Astrocyte (in vitro differentiated cells and primary cell): ENCODE data around the gene VPS11. TPM values are rescaled to one million over a fixed set of nuclear protein-coding genes. Genes with fewer than 3 reads are reported as not detected.

Source experiments
- DNase-seq: peaks from one replicate; pipeline ENCODE4 v3.0.0-alpha.2; 2010; ENCODE audit warnings: low read depth
- FAIRE-seq: peaks from 2 replicates; lab custom pipeline; 2011; peaks lifted over from hg19 to GRCh38; lab: Jason Lieb, UNC
- H2AFZ ChIP-seq: 2 replicates; pipeline ENCODE4 v1.6.0; 2012; ENCODE audit warnings: low read depth, low read length, inconsistent platforms
- H3K27ac ChIP-seq: 2 replicates; pipeline ENCODE4 v1.5.1; 2011; ENCODE audit warnings: low read depth, low read length, inconsistent platforms
- H3K27me3 ChIP-seq: 2 replicates; pipeline ENCODE4 v1.6.0; 2011; ENCODE audit warnings: low read length, inconsistent platforms; ENCODE audit not compliant: insufficient read depth
- H3K36me3 ChIP-seq: 2 replicates; pipeline ENCODE4 v1.5.1; 2011; ENCODE audit warnings: low read length, inconsistent platforms; ENCODE audit not compliant: insufficient read depth
- H3K4me1 ChIP-seq: 2 replicates; pipeline ENCODE4 v1.5.1; 2011; ENCODE audit warnings: low read length, inconsistent platforms; ENCODE audit not compliant: insufficient read depth
- H3K4me2 ChIP-seq: 2 replicates; pipeline ENCODE4 v1.6.0; 2012; ENCODE audit warnings: low read length, inconsistent platforms
- H3K4me3 ChIP-seq: 2 replicates; pipeline ENCODE4 v1.5.1; 2011; ENCODE audit warnings: low read depth, mild to moderate bottlenecking, low read length, inconsistent platforms; ENCODE audit not compliant: insufficient read depth
- H3K79me2 ChIP-seq: 2 replicates; pipeline ENCODE4 v1.6.0; 2012; ENCODE audit warnings: mild to moderate bottlenecking, low read length, inconsistent platforms; ENCODE audit not compliant: insufficient read depth
- H3K9ac ChIP-seq: 2 replicates; pipeline ENCODE4 v1.6.0; 2012; ENCODE audit warnings: mild to moderate bottlenecking, low read length, inconsistent platforms
- H3K9me3 ChIP-seq: 2 replicates; pipeline ENCODE4 v1.5.1; 2012; ENCODE audit warnings: low read depth, mild to moderate bottlenecking, low read length, inconsistent platforms; ENCODE audit not compliant: insufficient read depth
- H4K20me1 ChIP-seq: 2 replicates; pipeline ENCODE4 v1.6.0; 2012; ENCODE audit warnings: low read length, inconsistent platforms; ENCODE audit not compliant: insufficient read depth
- H3K27ac Mint-ChIP-seq: one replicate; pipeline ENCODE4 v1.8.0; 2021; ENCODE audit warnings: mild to moderate bottlenecking, mixed read lengths; ENCODE audit not compliant: unreplicated experiment
- H3K27me3 Mint-ChIP-seq: one replicate; pipeline ENCODE4 v1.8.0; 2021; ENCODE audit warnings: low read depth, mixed read lengths; ENCODE audit not compliant: unreplicated experiment
- H3K36me3 Mint-ChIP-seq: one replicate; pipeline ENCODE4 v1.8.0; 2021; ENCODE audit warnings: low read depth, mixed read lengths; ENCODE audit not compliant: unreplicated experiment
- H3K4me1 Mint-ChIP-seq: one replicate; pipeline ENCODE4 v1.8.0; 2021; ENCODE audit warnings: low read depth, mixed read lengths; ENCODE audit not compliant: unreplicated experiment
- H3K4me3 Mint-ChIP-seq: one replicate; pipeline ENCODE4 v1.8.0; 2021; ENCODE audit warnings: mild to moderate bottlenecking, moderate library complexity, mixed read lengths; ENCODE audit not compliant: unreplicated experiment
- H3K9me3 Mint-ChIP-seq: one replicate; pipeline ENCODE4 v1.8.0; 2021; ENCODE audit warnings: mild to moderate bottlenecking, mixed read lengths; ENCODE audit not compliant: unreplicated experiment
- EZH2 ChIP-seq: IDR thresholded peaks from 2 replicates; pipeline ENCODE4 v1.6.1; 2012; ENCODE audit warnings: mild to moderate bottlenecking, low read length, inconsistent platforms; ENCODE audit not compliant: insufficient read depth
- total RNA-seq: library from RNA; stranded (reverse); gene quantifications from 2 replicates; pipeline ENCODE4 v1.2.1, GENCODE V29; 2021
- TF ChIP-seq, protein P1 (sequence below): IDR thresholded peaks from 2 replicates; pipeline ENCODE4 v1.5.1; 2011; ENCODE audit warnings: low read depth, mild to moderate bottlenecking, inconsistent platforms, low read length, moderate library complexity; ENCODE audit not compliant: insufficient read depth

VPS11 gene
- total RNA-seq, 1 donor from 2014 or later: 24.0 TPM

DNA sequence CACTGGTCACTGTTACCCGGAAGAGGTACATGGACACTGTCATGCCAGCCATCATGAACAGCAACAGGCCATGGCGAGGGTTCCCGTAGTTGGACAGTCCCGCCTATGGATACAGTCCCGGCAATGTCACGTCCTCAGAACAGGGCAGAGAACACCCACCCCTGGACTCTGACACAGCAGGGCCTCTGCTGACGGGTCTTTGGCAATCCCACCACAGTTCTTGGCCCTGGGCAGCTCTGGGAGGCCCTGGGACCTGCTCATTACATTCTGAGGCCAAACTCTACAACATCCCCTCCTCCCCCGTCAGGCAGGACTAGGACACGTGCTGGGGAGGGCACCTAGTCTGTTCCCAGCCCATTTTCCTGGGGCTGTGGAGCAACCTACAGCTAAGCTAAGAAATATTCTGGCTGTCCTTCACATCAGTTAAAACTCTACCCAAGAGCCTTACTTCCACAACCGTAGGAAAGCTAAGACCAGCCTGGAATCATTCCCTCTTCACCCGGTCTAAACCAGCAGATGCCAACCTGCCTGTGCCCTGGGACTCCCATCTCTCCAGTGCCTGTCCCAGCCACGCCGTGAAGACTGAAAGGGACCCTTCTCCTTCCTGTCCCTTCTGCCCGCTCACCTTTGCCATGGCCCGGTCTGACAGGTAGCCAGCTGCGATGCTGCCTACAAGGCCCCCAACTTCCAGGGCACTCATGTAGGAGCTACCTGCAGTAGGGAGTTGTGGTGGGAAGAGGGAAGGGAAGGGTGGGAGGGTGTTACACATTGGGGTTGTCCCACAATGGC is 41.4 kb upstream of the VPS11 start:
- peaks cover 37% of the 10 kb centered on the region for H4K20me1 ChIP-seq
- H3K79me2 ChIP-seq: peaks cover 13% of the 10 kb centered on the region
- DNase-seq (no peak), FAIRE-seq (no peak)
- Mint-ChIP-seq H3K27me3 (no peaks in the 10 kb centered on the region), H3K9me3 (no peaks in the 10 kb centered on the region), H3K4me1 (peaks cover 20% of the 10 kb centered on the region), H3K4me3 (no peak overlapping the region), H3K36me3 (peaks cover 28% of the 10 kb centered on the region), H3K27ac (no peak overlapping the region)
- TF ChIP-seq EZH2: no peak
- TF ChIP-seq, protein P1, sequence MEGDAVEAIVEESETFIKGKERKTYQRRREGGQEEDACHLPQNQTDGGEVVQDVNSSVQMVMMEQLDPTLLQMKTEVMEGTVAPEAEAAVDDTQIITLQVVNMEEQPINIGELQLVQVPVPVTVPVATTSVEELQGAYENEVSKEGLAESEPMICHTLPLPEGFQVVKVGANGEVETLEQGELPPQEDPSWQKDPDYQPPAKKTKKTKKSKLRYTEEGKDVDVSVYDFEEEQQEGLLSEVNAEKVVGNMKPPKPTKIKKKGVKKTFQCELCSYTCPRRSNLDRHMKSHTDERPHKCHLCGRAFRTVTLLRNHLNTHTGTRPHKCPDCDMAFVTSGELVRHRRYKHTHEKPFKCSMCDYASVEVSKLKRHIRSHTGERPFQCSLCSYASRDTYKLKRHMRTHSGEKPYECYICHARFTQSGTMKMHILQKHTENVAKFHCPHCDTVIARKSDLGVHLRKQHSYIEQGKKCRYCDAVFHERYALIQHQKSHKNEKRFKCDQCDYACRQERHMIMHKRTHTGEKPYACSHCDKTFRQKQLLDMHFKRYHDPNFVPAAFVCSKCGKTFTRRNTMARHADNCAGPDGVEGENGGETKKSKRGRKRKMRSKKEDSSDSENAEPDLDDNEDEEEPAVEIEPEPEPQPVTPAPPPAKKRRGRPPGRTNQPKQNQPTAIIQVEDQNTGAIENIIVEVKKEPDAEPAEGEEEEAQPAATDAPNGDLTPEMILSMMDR: no peak
- H3K4me1 ChIP-seq: peaks cover 7% of the 10 kb centered on the region
- H3K9me3 ChIP-seq: no peaks in the 10 kb centered on the region
- no peaks in the 10 kb centered on the region for H3K27me3 ChIP-seq
- H2AFZ ChIP-seq: no peak overlapping the region
- H3K9ac ChIP-seq: no peak overlapping the region
- H3K36me3 ChIP-seq: peaks cover 12% of the 10 kb centered on the region
- no peak overlapping the region for H3K4me2 ChIP-seq
- H3K4me3 ChIP-seq: no peak overlapping the region
- H3K27ac ChIP-seq: no peak overlapping the region

DNA sequence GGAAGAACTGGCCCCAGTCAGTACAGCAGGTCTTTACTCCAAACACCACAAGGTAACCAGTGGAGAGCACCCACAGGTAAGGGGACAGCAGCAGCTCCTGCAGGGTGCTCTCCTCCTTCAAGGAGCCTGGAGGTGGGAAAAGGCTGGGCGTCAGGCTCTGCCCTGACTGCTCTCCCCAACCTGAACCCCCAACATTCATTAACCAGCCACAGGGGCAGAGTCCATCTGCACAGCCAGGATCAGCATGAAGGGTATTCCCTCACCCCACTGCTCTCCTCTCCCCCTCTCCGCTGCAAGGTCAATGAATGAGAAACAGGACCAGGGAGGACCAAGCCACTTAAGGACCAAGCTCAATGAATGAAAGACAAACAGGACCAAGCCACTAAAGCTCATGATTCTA is 40.6 kb upstream of the VPS11 start:
- FAIRE-seq (no peak), DNase-seq (no peak)
- Mint-ChIP-seq H3K27me3 (no peaks in the 10 kb centered on the region), H3K27ac (no peak overlapping the region), H3K4me3 (no peak overlapping the region), H3K9me3 (no peaks in the 10 kb centered on the region), H3K4me1 (peaks cover 20% of the 10 kb centered on the region), H3K36me3 (peaks cover 28% of the 10 kb centered on the region)
- TF ChIP-seq EZH2: no peak
- TF ChIP-seq, protein P1: no peak
- H3K4me1 ChIP-seq: peaks cover 5% of the 10 kb centered on the region
- H3K4me3 ChIP-seq: no peak overlapping the region
- H3K36me3 ChIP-seq: peaks cover 6% of the 10 kb centered on the region
- H4K20me1 ChIP-seq: peaks cover 30% of the 10 kb centered on the region
- peaks cover 7% of the 10 kb centered on the region for H3K79me2 ChIP-seq
- H2AFZ ChIP-seq: no peak overlapping the region
- H3K27ac ChIP-seq: no peak overlapping the region
- no peaks in the 10 kb centered on the region for H3K9me3 ChIP-seq
- H3K9ac ChIP-seq: no peak overlapping the region
- H3K27me3 ChIP-seq: no peaks in the 10 kb centered on the region
- H3K4me2 ChIP-seq: no peak overlapping the region
